Measurements from ENCODE around the gene TNS3. TPM values are rescaled to one million over a fixed set of nuclear protein-coding genes. Genes with fewer than 3 reads are reported as not detected.
A peak's percentile ranks its signal among the peaks of the same experiment; 100 is the strongest.

The TNS3 gene
- total RNA-seq, 1 experiment from 2014 or later: 37.3 TPM

GRCh38 chr7:47314728-47315607, 266.9 kb downstream of the TNS3 start:
- DNase-seq (ENCODE audit: low spot score): peak; percentile 83
- in situ Hi-C loops (cut with HindIII; ENCODE audit: low sequenced_read_pairs): no loop called here

DNA sequence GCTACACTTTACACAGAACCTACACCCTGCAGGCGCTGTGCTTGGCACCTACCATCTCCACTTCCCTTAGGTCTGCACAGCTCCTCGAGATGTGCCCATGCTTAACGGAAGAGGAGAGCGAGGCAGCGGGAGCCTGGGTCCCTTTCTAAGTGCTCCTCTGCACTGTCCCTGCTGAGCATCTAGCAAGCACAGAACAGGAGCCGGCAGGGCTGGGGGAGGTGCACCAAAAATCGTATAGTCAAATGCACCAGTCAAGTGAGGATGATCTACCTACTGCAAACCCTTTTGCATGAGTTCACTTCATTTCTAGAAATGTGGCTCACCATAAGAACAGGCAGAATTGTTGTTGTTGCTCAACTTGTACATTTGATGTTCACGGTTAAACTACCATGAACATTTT, 267.7 kb downstream of the TNS3 start:
- in situ Hi-C loops (cut with HindIII; ENCODE audit: low sequenced_read_pairs): no loop called here
- DNase-seq (ENCODE audit: low spot score): peak; percentile 75

GRCh38 chr7:47313564-47313963, 268.3 kb downstream of the TNS3 start:
- in situ Hi-C loops (cut with HindIII; ENCODE audit: low sequenced_read_pairs): no loop called here
- peak; percentile 32 for DNase-seq (ENCODE audit: low spot score)

DNA sequence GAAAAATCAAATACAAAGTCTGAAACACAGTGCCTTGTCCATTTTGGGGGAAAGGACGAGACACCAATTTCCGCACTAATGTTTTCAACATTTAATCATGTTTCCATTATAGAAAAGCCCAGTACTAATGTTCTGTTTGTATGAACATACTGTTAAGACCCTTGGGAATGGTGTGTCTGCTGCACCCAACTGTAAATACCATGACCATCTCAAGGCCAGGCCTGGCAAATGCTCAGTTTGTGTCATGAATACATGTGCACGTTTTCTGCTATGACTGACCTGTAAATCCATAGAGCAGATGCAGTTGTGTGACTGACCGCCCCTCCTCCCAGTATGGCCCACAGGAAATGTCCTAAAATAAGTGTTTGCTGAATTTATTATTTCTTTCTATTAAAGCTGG, 270.0 kb downstream of the TNS3 start:
- in situ Hi-C loops (cut with HindIII; ENCODE audit: low sequenced_read_pairs): no loop called here

DNA sequence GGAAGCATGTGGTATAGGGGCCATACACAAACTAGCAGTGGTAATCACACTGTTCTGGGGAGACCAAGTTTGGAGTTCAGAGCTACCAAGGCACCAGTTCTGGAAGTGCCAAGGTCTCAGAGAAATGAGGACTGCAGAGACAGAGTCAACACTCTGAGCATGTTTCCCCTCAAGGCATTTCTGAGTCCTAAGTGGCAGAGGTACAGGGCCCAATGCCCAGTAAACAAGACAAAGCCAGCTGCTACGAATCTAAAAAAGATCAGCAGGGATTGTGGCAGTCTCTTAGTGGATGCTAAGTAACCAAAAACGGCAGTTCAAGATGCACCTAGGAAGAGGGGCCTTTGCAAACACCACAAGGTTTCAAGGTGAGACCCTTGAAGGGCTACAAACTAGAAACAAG, 271.9 kb downstream of the TNS3 start:
- in situ Hi-C loops (cut with HindIII; ENCODE audit: low sequenced_read_pairs): no loop called here
- peak; percentile 60 for DNase-seq (ENCODE audit: low spot score)

More for the DNA sequence above, 270.0 kb downstream of the TNS3 start:
- no peak for DNase-seq (ENCODE audit: low spot score)

- DNase-seq (ENCODE audit: low spot score): no peak
- in situ Hi-C loops (cut with HindIII; ENCODE audit: low sequenced_read_pairs): no loop called here
Measured at GRCh38 chr7:47308808-47309207, 273.1 kb downstream of the TNS3 start.

DNA sequence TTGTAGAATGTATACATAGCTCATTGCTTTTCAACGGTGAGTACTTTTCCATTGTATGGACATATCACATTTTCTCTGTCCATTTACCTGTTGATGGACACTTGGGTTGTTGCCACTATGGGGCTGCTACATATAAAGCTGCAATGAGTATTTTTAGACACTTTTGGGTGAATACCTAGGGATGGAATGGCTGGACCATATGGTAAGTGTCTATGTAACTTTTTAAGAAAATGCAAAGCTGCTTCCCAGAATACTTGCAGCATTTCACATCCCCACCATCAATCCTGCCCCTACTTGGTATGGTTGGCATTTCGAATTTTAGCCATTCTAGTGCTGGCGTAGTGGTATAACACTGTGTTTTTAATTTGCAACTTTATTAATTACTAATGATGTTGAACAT, 274.6 kb downstream of the TNS3 start:
- in situ Hi-C loops (cut with HindIII; ENCODE audit: low sequenced_read_pairs): no loop called here
- no peak for DNase-seq (ENCODE audit: low spot score)

DNA sequence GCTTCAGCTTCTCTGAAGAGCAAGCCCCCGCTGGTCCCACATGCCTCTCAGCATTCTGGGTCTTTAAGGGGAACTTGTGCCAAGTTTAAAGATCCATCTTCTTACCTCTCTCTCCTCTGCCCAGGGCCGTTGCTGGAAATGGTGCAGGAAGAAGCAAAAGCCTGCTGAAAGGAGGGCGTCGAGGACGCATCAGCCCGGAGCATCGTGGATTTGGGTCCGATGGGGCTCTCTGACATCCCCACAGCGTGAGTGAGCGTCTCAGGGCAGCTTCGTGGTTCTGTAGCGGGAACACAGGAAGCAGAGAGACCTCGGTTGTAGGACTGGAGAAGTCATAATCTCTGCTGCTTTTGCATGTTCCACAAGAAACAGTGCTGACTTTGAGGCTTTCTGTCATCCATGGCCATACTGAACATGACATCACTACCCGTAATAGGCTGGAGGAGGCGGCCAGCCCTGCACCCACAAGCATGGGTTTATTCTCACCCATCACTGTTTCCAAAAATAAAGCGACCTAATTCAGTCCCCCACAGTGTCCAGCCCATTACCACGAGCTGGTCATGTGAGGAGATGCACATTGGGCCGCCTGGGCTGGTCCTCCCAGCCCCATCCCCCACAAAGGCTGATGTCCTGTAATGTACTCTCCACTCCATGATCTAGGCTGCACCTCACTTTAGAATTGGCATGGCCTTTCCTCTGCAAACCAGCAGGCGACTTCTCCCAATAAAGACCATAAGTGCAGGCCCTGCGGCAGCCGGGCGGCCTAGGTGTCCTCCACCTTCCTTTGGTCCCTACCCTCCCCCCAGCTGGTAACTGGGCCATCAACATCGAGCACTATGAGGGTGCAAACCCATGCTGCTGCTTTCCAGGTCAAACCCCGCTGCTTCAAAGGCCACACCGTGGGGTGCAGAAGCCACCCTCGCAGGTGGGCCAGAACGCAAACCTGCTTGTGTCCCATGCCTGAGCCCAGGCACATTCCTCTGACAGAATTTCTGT, 276.9 kb downstream of the TNS3 start:
- DNase-seq (ENCODE audit: low spot score): no peak
- in situ Hi-C loops (cut with HindIII; ENCODE audit: low sequenced_read_pairs): no loop called here

DNA sequence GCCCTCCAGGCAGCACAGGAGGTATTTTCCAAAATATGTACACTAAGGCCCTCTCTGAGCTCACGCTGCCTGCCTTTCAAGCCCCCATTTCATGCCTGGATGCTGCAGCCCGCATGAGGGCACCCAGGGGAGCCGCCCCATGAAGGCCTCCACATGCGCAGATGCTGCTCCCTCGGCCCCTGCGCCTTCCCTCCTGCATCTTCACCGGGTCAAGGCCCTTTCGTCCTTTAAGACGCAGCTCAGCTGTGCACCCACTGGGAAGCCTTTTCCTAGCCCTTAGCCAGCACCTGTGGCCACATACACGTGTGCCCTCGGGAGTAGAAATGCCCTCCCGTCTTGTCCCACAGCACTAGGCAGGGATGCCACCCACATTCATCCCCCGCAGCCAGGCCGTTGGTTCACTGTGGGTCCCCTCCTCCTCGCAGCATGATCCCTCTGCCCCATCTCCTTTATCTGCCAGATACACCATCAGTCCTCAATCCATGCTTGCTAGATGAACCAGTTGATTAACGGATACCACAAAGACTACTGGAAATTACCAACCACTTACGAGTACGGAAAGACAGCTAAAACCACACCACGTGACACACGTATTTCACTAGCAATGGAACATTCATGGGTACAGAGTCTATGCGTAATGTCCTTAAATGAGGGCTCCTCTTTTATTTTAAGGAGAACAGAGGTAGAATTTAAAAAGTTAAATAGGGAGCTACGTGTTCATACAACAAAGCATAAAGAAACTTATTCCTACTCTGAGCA, 278.0 kb downstream of the TNS3 start:
- DNase-seq (ENCODE audit: low spot score): no peak
- in situ Hi-C loops (cut with HindIII; ENCODE audit: low sequenced_read_pairs): no loop called here

DNA sequence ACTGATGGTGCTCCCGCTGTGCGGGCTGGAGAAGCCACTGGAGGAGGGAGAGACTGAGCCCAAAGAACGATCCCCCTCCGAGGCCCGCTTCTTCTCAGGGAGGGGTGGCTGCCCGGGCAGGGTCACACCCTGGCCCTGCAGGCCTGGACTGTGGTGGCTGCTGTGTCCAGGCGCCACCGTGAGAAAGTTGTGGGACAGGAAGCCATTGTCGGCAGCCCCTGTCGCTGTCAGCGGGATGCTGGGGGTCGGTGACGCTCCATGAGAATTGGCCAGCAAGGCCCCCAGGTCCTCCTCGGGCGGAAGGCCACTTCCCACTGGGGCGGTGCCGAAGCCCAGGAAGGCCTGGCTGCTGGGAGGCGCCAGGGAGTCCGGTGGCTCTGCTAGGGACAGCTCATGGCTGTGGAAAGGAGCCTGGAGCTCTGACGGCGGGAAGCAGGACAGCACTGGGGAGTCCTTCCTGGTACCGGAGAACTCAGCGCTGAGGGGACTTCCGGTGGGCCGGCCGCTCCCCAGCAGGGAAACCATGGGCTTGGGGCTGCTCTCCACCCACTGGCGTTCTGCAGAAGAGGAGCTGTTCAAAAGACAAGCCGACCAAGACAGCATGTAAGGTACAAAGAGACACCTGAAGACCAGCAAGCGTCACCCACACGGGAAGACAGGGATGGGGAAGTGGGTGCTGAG, 278.8 kb downstream of the TNS3 start:
- no peak for DNase-seq (ENCODE audit: low spot score)
- in situ Hi-C loops (cut with HindIII; ENCODE audit: low sequenced_read_pairs): no loop called here

DNA sequence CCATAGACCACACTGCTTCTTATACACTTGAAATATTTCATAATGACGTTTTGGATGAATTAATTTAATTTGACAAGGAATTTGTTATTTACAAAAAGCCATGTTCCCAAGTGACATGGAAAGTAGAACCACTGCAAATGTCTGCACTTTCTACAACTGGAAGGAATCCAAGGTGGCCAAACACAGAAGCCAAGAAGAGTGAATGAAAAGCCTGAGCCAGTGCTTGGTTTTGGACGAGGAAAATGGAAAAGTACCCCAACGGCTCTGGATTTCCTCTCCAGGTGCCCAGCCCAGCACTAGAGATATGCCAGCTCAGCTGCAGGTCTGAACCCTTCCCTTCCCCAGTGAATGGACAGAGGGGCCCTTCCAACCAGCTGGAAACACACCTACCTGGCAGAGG, 279.4 kb downstream of the TNS3 start:
- in situ Hi-C loops (cut with HindIII; ENCODE audit: low sequenced_read_pairs): no loop called here
- DNase-seq (ENCODE audit: low spot score): peak; percentile 29

GRCh38 chr7:47301657-47302295, 280.1 kb downstream of the TNS3 start:
- DNase-seq (ENCODE audit: low spot score): no peak
- in situ Hi-C loops (cut with HindIII; ENCODE audit: low sequenced_read_pairs): no loop called here

DNA sequence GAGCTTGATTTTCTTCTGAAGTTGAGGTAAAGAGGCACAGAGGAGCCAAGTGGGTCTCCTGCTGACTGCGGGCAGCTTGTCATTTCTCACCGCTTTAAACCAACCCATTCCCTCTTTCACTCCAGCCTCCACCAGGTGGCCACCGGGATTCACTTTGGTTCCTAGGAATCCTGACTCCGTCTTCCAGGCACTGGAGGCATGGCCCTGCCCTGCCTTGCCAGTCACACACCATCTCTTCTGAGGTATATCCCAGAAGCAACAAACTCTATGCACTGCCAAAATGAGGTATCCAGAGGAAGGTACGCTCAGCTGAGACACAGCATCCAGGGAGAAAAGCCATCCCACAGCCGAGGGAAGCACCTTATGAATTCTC, 280.8 kb downstream of the TNS3 start:
- in situ Hi-C loops (cut with HindIII; ENCODE audit: low sequenced_read_pairs): no loop called here

GRCh38 chr7:47300472-47301104, 281.3 kb downstream of the TNS3 start:
- in situ Hi-C loops (cut with HindIII; ENCODE audit: low sequenced_read_pairs): no loop called here
- no peak for DNase-seq (ENCODE audit: low spot score)

More for the DNA sequence above, 280.8 kb downstream of the TNS3 start:
- no peak for DNase-seq (ENCODE audit: low spot score)

- DNase-seq (ENCODE audit: low spot score): no peak
- in situ Hi-C loops (cut with HindIII; ENCODE audit: low sequenced_read_pairs): no loop called here
Measured at GRCh38 chr7:47299496-47299895, 282.4 kb downstream of the TNS3 start.

- in situ Hi-C loops (cut with HindIII; ENCODE audit: low sequenced_read_pairs): no loop called here
- DNase-seq (ENCODE audit: low spot score): no peak
Measured at GRCh38 chr7:47298636-47299035, 283.3 kb downstream of the TNS3 start.

GRCh38 chr7:47297120-47297519, 284.8 kb downstream of the TNS3 start:
- in situ Hi-C loops (cut with HindIII; ENCODE audit: low sequenced_read_pairs): no loop called here
- DNase-seq (ENCODE audit: low spot score): no peak

- in situ Hi-C loops (cut with HindIII; ENCODE audit: low sequenced_read_pairs): no loop called here
- no peak for DNase-seq (ENCODE audit: low spot score)
Measured at GRCh38 chr7:47295606-47296005, 286.3 kb downstream of the TNS3 start.
